DMS153 treated with DMSO at 0.1 percent for 48 hours (cell line): ENCODE results near the gene SETBP1.

ENCODE experiments used
- DNase-seq: peaks from one replicate; lab custom pipeline; 2025; ENCODE audit not compliant: unreplicated experiment; lab: John Stamatoyannopoulos, UW

SETBP1 gene

GRCh38 chr18:45100321-45101105 lies 419.8 kb downstream of the SETBP1 start:
- DNase-seq = no peak

GRCh38 chr18:45102126-45102525 lies 421.4 kb downstream of the SETBP1 start:
- DNase-seq = no peak

- no peak for DNase-seq
Observed at GRCh38 chr18:45102863-45103262, 422.2 kb downstream of the SETBP1 start.

- no peak for DNase-seq
Observed at GRCh38 chr18:45103319-45104048, 422.8 kb downstream of the SETBP1 start.

GRCh38 chr18:45104049-45104395 lies 423.3 kb downstream of the SETBP1 start:
- no peak for DNase-seq

GRCh38 chr18:45106331-45106774 lies 425.7 kb downstream of the SETBP1 start:
- no peak for DNase-seq

- no peak for DNase-seq
Observed at GRCh38 chr18:45107425-45107824, 426.7 kb downstream of the SETBP1 start.

- DNase-seq = no peak
Observed at GRCh38 chr18:45108754-45109153, 428.1 kb downstream of the SETBP1 start.

GRCh38 chr18:45109271-45109670 lies 428.6 kb downstream of the SETBP1 start:
- DNase-seq = no peak

GRCh38 chr18:45109706-45110105 lies 429.0 kb downstream of the SETBP1 start:
- DNase-seq = no peak

GRCh38 chr18:45110577-45111501 lies 430.2 kb downstream of the SETBP1 start:
- no peak for DNase-seq

GRCh38 chr18:45111502-45111848 lies 430.8 kb downstream of the SETBP1 start:
- DNase-seq = no peak

GRCh38 chr18:45112682-45113081 lies 432.0 kb downstream of the SETBP1 start:
- DNase-seq = no peak

- DNase-seq = no peak
Observed at GRCh38 chr18:45116116-45116515, 435.4 kb downstream of the SETBP1 start.
